HG02970 (cell line): ENCODE measurements around the gene HYOU1.
"Not testable (repeated sequence)": the region's sequence is repeated elsewhere in the genome, so short reads cannot be mapped to it uniquely, and the experiment has no call there.

Experiments used
- ATAC-seq: cut with Tn5 transposase; IDR thresholded peaks from one replicate; pipeline ENCODE4 v1.9.1; 2021; ENCODE audit warnings: mild to moderate bottlenecking, moderate library complexity, moderate number of reproducible peaks; ENCODE audit not compliant: unreplicated experiment, low FRiP score

Gene HYOU1, protein sequence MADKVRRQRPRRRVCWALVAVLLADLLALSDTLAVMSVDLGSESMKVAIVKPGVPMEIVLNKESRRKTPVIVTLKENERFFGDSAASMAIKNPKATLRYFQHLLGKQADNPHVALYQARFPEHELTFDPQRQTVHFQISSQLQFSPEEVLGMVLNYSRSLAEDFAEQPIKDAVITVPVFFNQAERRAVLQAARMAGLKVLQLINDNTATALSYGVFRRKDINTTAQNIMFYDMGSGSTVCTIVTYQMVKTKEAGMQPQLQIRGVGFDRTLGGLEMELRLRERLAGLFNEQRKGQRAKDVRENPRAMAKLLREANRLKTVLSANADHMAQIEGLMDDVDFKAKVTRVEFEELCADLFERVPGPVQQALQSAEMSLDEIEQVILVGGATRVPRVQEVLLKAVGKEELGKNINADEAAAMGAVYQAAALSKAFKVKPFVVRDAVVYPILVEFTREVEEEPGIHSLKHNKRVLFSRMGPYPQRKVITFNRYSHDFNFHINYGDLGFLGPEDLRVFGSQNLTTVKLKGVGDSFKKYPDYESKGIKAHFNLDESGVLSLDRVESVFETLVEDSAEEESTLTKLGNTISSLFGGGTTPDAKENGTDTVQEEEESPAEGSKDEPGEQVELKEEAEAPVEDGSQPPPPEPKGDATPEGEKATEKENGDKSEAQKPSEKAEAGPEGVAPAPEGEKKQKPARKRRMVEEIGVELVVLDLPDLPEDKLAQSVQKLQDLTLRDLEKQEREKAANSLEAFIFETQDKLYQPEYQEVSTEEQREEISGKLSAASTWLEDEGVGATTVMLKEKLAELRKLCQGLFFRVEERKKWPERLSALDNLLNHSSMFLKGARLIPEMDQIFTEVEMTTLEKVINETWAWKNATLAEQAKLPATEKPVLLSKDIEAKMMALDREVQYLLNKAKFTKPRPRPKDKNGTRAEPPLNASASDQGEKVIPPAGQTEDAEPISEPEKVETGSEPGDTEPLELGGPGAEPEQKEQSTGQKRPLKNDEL

DNA sequence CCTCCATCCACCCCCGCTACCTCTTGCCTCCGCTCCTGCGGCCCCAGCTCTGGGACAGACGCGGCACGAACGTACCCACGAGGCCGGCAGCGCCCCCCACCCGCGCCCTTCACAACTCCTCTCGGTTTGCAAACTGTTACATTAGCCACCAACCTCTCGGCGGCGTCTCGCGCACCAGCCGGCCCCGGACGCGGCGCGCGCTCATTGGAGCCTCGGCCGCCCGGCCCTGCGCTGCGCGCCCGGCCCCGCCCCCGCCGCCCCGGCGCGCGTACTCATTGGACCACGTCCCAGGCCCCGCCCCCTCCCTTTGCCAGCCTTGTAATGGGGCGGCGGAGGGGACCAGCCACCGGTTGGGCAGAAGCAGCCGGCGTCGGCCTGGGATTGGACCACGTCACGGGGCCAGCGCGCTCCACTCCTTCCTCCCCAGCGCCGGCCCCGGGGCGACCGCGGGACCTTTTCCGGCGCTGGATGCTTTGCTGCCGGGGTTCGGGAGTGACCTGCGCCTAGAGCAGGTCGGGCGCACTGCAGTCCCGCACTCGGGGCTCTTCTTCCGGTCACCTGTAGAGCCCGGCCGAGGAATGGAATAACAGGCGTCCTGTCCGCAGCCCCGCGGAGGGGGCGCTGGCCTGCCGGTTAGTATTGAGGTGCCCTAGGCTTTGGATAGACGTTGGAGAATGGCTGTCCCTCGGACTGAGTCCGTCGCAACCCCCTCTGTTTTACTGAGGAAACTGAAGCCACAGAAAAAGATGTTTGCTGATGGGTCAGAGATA lies at the start of gene HYOU1:
Gene HYOU1, minus strand, starts transcription at position 206 of the 770 bp plus-strand sequence. CDS start 1,045 bp downstream, outside the sequence.
- peak; percentile 89 for ATAC-seq

DNA sequence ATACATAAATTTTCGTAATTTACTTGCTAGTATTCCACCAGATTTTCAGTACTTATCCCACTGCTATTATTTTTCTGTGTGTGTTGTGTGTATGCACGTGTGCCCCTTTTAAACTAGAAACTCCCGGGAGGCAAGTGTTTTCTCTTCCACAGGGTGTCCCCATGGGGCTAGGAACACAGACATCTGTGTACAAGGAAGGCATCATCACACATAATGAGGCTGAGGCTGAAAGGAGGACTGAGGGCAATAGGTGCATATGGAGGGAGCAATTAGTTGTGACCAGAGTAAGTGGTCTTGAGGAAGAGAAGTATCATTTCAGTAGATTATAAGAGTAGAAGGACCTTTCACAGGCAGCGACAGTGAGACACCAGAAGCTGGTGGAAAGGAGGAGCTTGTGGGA lies 46.8 kb upstream of the HYOU1 start:
- ATAC-seq = no peak

DNA sequence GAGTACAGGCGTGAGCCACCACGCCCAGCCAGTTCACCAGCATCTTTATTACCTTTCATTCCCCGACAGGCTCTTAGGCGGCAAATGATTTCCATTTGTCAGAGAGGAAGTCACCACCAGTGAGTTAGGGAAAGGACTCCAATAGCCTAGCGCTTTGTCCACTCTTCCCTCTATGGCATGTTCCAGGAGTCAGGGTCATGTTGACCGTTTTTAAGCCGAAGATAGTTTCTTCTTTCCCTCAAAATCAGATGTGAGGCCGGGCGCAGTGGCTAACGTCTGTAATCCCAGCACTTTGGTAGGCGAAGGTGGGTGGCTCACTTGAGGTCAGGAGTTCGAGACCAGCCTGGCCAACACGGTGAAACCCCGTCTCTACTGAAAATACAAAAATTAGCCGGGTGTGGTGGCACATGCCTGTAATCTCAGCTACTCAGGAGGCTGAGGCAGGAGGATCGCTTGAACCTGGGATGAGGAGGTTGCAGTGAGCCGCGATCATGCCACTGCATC lies 46.2 kb upstream of the HYOU1 start:
- ATAC-seq = not testable (repeated sequence)

DNA sequence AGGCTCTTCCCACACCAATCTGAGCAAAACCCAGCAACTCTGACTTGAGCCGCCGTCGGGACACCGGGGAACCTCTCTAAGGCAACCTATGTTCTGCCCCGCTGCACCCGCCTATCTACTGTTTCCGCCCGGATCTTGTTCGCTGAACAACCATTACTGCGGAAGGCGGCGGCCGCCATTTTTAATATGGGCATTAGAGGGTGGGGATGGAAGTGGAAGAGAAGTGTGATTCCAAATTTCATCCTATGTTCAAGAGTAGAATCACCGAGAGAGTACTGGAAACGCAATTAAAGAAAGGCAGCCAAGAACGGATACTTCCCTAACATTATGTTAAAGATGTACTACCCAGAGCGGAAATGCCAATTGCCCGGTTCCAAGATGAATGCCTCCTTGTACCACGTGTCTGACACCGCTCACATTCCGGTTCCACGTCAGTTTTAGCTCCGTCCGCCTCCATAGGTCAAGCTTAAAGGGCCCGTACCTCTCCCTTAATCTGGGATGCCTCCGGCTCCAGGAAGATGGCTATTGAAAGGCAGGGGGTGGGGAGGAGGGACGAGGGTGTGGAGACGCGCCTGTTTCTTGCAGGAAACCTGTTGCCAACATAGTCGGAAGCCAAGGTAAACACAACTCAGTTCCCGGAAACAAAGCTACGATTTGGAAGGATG lies 44.9 kb upstream of the HYOU1 start, which contains the start of gene DPAGT1:
Gene DPAGT1, minus strand, starts transcription at position 95 of the 665 bp plus-strand sequence. CDS start 198 bp downstream, outside the sequence.
- ATAC-seq = peak; percentile 71

DNA sequence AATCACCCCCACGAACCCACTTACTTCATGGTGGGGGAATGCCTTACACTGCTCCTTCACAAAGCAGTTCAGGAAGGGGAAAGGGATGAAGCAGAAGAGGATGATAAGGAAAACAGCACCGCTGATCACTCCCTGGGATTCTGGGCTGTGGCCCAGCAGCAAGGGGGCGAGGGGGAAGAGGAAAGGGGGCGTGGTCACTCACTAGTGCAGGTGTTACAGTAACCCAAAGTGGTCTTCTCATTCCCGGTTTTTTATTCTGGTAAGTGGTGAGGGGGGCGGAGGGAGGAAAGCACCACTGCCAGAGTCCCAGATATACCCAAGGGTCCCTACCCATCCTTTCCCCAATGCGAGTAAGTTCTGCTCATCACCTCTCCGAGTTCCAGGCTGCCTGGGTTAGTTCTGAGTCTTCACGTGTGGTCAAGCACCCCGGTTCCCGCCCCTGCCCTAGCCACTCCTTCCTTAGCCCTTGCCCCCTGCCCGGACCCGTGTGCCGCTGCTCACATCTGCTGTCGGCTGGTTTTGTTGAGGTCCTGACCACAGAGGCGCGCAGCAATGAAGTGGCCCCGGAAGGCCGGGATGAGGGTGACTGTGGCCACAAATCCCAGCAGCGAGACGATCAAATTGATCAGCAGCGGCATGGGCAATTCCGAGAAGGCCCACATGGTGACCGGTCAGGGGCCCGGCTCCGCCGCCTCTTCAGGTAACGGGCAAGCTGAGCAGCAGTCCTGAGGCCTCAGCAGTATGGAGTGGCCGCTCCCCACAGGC lies 44.2 kb upstream of the HYOU1 start:
- ATAC-seq = no peak

DNA sequence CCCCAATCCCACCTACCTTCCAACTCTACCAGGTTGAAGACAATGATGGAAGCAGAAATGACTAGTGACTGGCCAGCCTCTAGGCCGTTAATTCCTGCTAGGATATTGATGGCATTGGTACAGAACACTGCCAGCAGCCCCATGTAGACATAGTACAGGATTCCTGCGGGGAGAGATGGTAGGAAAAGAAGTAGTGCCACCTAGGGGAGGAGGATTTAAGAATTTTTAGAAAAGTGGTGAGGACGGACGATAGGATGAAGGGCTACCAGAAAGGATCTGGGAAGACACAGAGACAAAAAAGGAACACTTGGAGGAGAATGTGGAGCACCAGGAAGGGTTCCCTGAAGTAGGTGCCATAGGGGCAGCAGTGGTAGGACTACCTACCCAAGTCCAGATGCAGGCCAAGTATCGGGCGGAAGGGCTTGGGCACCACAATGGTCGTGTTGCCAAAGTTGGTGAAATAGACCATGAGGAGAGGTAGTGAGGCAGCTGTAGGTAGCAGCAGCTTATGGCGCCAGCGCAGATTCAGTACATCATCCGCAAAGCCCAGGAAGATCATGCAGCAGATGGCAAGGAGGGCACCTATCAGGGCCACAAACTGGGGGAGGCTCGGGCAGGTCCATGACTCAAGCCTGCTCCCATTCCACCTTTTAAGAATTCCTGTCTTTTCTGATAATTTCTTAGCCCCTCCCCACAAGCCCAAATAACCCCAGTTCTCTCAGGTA lies 43.4 kb upstream of the HYOU1 start:
- no peak for ATAC-seq

DNA sequence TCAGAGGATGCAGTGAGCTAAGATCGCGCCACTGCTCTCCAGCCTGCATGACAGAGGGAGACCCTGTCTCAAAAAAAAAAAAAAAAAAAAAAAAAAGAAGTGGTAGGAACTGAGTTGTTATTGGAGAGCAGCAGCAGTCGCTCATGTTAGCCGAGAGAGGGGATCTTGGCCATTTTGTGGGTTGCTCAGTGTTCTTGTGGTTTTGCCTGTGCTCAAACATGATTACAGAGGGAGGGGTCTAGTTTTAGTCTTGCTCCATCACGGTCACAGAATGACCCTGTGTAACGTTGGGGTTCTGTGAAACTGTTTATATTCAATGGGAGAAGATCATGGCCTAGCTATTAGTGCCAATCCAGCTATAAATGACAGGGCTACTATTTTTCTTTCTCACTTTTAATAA lies 42.7 kb upstream of the HYOU1 start:
- no peak for ATAC-seq

DNA sequence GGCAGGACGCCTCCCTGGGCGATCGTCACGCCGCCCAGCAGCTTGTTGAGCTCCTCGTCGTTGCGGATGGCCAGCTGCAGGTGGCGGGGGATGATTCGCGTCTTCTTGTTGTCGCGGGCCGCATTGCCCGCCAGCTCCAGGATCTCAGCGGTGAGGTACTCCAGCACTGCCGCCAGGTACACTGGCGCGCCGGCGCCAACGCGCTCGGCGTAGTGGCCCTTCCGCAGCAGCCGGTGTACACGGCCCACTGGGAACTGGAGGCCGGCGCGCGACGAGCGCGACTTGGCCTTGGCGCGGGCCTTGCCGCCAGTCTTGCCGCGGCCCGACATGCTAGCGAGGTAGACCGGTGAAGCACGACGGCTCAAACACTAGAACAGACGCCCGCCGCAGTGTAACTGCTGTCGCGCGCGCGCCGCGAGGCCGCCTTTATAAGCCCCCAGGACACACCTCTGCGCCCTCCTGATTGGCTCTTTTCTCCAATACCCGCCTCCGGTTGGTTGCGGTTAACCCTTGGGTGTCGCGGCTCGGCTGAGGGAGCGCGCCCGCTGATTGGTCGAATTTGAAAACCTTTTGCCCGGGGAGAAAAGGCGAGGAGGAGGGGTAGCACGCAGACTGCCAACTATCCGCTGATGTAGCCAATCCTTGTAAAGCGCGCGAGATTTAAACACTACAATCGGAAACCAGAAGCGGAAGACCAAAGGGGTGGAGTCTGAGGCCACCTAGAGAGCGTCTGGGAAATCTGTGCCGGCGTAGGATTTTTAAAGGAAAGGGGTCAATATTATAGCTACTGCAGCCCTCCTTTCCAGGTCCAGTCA lies 38.3 kb upstream of the HYOU1 start:
- ATAC-seq = peak; percentile 78

DNA sequence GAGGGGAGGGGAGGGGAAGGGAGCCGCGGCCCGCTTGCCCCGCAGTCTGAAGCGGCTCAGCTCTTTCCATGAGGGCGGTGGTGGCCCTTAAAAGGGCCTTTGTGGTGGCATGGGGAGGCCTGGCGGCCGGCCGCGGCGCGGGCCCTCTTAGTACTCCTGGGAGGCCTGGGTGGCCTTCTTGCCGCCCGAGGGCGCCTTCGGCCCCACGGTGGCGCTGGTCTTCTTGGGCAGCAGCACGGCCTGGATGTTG lies 37.7 kb upstream of the HYOU1 start:
- ATAC-seq = peak; percentile 39

DNA sequence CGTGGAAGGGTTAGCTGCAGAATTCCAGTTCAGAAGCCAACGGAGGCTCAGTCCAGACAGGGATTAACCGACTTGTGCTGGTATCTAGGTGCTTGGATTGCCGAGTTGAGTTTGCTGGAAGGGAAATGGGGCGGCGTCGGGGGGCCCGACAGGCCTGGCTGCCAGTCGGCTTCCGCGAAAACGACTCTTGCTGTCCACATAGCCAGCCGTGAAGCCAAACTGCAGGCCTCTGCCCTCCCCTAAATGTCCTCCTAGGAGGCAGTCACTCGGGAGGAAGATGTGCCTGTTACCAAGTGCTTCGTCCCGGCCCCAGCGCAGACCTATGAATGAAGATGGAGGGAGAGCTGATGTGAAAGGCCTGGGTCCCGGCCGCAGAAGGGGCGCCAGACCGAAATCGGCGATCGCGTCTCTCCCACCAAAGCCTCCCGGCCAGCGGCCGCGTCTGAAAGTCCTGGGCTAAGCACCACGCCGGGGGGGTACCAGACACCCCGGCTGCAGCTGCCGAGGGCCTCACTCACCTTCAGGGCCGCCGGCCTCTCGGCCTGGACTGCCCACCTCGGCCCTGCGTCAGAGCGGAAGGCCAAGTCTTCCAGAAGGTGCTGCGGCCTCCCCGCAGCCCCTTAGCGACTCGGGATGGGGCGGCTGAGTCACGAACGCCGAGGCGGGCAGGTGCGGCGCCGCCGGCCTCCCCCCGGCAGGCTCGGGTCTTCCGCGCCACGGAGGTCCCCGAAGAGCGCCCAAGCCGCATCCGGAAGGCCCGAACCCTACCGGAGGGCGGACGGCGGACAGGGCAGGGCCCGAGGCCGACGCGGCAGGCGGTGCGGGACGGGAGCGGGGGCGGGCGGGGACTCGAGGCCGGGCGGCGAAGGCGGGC lies 37.2 kb upstream of the HYOU1 start:
- peak; percentile 11 for ATAC-seq

DNA sequence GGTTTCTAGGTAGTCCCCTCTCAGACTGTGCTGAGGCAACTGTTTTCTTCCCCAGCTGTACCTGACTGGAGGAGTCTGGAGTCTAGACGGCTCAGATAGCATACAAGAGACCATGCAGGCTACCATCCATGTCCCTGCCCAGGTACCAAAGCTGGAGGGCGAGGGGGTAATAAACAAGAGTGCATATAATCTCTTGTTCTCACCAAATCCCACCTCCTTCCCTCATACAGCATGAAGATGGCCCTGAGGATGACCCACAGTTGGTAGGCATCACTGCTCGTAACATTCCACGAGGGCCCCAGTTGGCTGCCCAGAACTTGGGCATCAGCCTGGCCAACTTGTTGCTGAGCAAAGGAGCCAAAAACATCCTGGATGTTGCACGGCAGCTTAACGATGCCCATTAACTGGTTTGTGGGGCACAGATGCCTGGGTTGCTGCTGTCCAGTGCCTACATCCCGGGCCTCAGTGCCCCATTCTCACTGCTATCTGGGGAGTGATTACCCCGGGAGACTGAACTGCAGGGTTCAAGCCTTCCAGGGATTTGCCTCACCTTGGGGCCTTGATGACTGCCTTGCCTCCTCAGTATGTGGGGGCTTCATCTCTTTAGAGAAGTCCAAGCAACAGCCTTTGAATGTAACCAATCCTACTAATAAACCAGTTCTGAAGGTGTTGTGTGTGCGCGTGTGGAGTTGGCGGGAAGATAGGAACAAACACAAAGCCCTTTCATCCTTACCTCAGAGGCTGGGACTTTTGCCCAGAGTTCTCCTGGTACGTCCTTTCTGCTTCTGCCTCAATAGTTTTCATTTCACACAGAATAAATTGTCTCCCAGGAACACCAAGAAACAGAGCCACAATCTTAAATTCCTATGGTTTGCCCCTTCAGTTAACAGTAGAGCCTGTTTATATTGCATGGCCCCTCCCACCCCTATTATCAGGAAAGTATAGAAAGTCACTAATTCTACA lies 36.2 kb upstream of the HYOU1 start:
- no peak for ATAC-seq

DNA sequence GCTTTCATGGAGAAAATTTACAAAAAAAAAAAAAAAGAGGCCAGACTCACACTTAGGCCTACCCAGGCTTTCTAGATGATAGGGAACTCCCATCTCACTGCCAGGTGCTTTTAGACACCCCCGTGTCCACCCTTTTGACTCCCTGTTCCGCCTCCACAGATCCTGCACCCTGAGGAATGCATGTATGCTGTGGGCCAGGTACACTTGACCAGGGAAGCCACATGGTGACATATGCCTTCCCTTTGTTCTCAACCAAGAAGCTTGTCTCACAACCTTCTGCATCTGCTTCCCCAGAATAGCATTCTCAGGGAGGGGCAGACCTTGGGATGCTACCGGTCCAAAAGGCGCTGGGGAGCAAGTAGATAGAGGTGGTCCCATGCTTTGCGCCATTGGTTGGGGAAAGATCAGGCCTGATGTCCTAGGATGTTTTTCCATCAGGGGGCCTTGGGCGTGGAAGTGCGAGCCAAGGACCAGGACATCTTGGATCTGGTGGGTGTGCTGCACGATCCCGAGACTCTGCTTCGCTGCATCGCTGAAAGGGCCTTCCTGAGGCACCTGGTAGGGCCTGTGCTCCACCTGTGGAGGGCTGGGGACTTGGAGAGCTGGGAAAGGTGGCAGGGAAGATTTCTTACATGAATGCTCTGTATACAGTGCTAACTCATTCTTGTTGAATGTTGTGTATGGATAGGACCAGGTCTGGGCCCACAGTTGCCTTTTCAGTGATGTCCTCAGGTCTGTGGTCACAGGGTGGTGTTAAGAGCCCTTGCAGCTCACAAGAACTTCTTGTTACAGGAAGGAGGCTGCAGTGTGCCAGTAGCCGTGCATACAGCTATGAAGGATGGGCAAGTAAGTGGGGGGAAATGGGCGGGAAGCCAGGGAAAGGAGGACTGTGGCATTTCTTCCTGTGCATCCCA lies 35.2 kb upstream of the HYOU1 start:
- ATAC-seq = no peak

DNA sequence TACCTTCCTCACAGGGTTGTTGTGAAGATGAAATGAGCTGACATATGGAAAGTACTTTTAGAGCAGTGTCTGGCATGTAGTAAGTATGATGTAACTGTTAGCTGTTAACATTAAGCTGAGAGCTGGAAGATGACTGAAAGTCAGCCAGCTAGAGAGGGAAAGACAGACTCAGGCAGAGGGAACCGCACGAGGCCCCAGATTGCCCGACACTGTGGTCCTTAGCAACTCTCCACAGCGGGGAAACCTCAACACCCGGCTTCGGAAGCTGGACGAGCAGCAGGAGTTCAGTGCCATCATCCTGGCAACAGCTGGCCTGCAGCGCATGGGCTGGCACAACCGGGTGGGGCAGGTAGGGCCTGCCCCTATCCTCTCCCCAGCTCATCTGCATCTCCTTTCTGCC lies 34.2 kb upstream of the HYOU1 start:
- ATAC-seq = no peak

DNA sequence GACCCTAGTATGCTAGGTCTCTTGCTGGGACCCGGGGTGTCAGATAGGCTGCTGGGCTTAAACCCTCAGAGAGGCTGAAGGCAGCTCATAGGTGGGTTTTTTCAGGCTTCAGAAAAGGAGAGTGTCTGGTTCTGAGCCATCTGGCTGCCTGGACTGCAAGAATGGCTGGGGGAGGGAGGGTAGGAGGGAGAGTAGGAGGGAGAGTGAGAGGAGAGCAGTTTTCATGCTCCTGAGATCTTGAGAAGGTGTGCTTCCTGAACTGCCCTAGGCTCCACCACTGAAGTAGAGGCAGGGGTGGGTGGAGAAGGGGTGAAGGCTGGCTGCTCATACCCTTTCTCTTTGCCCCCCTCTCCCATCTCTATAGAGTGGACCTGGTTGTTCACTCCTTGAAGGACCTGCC lies 32.3 kb upstream of the HYOU1 start:
- no peak for ATAC-seq

DNA sequence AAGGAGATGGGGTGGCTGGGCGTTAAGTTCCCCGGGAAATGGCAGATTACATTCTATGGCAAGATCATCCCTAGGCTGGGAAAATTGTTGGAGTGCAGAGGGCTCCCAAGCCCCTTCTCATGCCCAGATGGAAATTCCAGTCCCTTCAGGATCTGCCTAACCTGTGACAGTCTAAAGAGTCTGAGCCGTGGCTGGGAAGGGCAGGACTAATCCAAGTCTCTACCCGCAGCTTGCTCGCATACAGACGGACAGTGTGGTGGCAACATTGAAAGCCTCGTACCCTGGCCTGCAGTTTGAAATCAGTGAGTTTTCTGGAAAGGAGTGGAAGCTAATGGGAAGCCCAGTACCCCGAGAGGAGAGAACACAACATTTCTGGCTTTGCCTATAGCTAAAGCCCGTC lies 31.4 kb upstream of the HYOU1 start:
- no peak for ATAC-seq
